ENCODE measurements around the gene TGFBR2. TPM values are rescaled to one million over a fixed set of nuclear protein-coding genes. Genes with fewer than 3 reads are reported as not detected.
A peak's percentile ranks its signal among the peaks of the same experiment; 100 is the strongest.

The TGFBR2 gene
- total RNA-seq, 3 donors from 2014 or later, result 104 to 114 (median 111) TPM

GRCh38 chr3:30658328-30659052, 52.1 kb downstream of the TGFBR2 start:
- no peak for DNase-seq
- Mint-ChIP-seq H3K4me3 (peak overlapping the region; percentile 72), H3K9me3 (no peaks in the 10 kb centered on the region), H3K4me1 (ENCODE audit: low read depth) (peaks cover 97% of the 10 kb centered on the region), H3K27me3 (ENCODE audit: low read depth) (no peaks in the 10 kb centered on the region), H3K36me3 (ENCODE audit: insufficient read depth) (peaks cover 74% of the 10 kb centered on the region)
- peak; percentile 67 to 71 for ATAC-seq

DNA sequence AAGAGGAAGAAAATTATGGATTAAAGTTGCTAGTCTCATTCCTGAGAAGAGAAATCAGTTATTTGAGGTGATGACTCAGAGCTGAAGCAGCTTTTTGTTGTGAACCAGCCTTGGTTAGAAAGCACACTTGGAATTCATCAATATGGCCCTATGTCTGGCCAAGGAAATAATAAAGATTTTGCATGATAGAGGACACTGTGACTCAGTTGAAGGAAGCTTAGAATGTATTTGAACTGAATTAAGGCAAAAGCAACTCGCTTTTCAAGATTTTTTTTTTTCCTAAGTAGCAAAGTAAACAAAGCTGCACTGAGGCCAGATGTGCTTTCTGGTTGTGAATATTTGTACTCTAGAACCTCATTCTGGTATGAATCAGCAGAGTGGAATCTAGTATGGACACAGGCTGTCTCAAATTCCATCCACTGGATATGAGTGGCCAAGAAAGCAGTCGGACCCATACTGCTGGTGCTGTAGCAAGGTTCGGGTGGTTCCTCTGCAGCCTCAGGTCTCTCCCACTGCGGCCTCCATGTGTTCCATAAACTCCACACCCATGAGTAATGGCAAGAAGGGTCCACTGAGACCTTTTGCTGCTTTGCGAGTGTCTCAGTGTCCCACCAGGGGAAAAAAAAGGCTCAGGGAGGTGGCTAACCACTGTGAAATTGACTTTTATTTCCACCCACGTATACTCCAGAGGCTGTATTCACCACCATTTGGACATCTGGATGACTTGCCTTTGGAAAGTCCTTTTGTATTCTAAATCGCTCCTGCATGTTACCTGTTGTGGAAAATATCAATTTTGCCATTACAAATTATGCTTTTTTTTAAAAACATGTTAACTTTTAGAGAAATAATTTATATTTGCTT, 53.1 kb downstream of the TGFBR2 start:
- Mint-ChIP-seq H3K4me3 (peak overlapping the region; percentile 72), H3K4me1 (ENCODE audit: low read depth) (peaks cover 96% of the 10 kb centered on the region), H3K9me3 (no peaks in the 10 kb centered on the region), H3K36me3 (ENCODE audit: insufficient read depth) (peaks cover 69% of the 10 kb centered on the region), H3K27me3 (ENCODE audit: low read depth) (no peaks in the 10 kb centered on the region)
- ATAC-seq (no peak), DNase-seq (no peak)

DNA sequence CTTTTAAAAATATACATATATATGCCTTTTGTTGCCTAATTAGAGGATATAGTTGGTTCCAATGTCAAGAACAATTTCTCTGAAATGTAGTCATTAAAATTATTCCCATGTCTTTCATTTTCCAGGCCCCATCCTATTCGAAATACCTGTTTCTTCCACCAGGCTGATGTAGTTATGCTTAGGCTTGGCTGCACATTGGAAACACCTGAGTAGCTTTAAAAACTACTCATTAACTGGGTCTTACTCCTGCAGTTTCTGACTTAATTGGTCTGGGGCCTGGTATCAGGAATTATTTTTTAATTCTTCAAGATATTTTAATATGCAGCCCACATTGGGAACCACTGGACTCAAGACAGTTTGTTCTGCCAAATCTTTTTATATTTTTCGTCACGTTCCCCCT, 53.7 kb downstream of the TGFBR2 start:
- Mint-ChIP-seq H3K36me3 (ENCODE audit: insufficient read depth) (peaks cover 63% of the 10 kb centered on the region), H3K9me3 (no peaks in the 10 kb centered on the region), H3K27me3 (ENCODE audit: low read depth) (no peaks in the 10 kb centered on the region), H3K4me3 (no peak overlapping the region), H3K4me1 (ENCODE audit: low read depth) (peaks cover 96% of the 10 kb centered on the region)
- no peak for DNase-seq
- ATAC-seq, result no peak

- peaks cover 96% of the 10 kb centered on the region for H3K4me1 Mint-ChIP-seq (ENCODE audit: low read depth)
- no peak for ATAC-seq
- H3K36me3 Mint-ChIP-seq (ENCODE audit: insufficient read depth), result peaks cover 62% of the 10 kb centered on the region
- DNase-seq, result no peak
- peak overlapping the region; percentile 58 for H3K4me3 Mint-ChIP-seq
- no peaks in the 10 kb centered on the region for H3K27me3 Mint-ChIP-seq (ENCODE audit: low read depth)
- no peaks in the 10 kb centered on the region for H3K9me3 Mint-ChIP-seq
Observed at GRCh38 chr3:30660656-30661055, 54.3 kb downstream of the TGFBR2 start.

DNA sequence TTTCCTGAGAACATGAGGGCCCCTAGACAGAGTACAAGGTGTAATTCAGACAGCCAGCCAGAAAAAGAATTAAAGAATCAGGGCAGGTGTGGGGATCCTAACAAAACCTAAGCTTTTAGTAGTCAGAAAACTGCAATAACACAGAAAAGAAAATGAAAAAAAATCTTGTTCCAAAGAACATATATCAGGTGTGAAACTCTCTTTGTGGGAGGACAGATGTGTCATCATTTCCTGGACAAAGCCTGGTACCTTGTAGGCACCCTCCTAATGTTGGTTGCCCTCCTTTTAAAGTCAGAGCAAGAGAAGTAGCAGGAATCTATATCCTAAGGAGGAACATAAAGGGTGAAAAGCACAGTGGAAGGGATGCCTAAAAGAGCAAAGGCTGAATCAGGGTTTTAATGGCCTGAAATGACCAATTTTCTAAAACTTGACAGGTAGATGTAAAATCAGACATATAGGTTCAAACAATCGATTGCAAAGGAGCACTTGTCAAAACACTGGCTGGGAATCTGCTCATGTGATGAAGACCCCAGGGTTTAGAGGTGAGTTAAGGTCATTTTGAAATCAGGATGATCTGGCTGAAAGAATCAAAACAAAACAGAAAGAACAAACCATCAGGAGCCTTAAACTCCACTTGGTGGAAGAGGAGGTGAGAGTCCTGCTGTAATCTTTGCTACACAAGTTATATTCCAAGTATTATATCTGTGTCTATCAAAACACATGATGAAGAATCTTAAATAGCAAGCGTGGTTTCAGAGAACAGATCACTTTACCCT, 54.9 kb downstream of the TGFBR2 start:
- Mint-ChIP-seq H3K9me3 (no peaks in the 10 kb centered on the region), H3K27me3 (ENCODE audit: low read depth) (no peaks in the 10 kb centered on the region), H3K4me1 (ENCODE audit: low read depth) (peaks cover 94% of the 10 kb centered on the region), H3K36me3 (ENCODE audit: insufficient read depth) (peaks cover 57% of the 10 kb centered on the region), H3K4me3 (peak overlapping the region; percentile 58)
- DNase-seq (no peak), ATAC-seq (peak; percentile 24 to 29)

- Mint-ChIP-seq H3K4me1 (ENCODE audit: low read depth) (peaks cover 93% of the 10 kb centered on the region), H3K4me3 (no peak overlapping the region), H3K9me3 (no peaks in the 10 kb centered on the region), H3K27me3 (ENCODE audit: low read depth) (no peaks in the 10 kb centered on the region), H3K36me3 (ENCODE audit: insufficient read depth) (peaks cover 43% of the 10 kb centered on the region)
- DNase-seq (no peak), ATAC-seq (no peak)
Observed at GRCh38 chr3:30662836-30663235, 56.4 kb downstream of the TGFBR2 start.

- peaks cover 93% of the 10 kb centered on the region for H3K4me1 Mint-ChIP-seq (ENCODE audit: low read depth)
- H3K27me3 Mint-ChIP-seq (ENCODE audit: low read depth), result no peaks in the 10 kb centered on the region
- H3K36me3 Mint-ChIP-seq (ENCODE audit: insufficient read depth), result peaks cover 52% of the 10 kb centered on the region
- no peaks in the 10 kb centered on the region for H3K9me3 Mint-ChIP-seq
- ATAC-seq, result no peak
- no peak for DNase-seq
- peak overlapping the region; percentile 20 for H3K4me3 Mint-ChIP-seq
Observed at GRCh38 chr3:30663533-30664241, 57.3 kb downstream of the TGFBR2 start.

DNA sequence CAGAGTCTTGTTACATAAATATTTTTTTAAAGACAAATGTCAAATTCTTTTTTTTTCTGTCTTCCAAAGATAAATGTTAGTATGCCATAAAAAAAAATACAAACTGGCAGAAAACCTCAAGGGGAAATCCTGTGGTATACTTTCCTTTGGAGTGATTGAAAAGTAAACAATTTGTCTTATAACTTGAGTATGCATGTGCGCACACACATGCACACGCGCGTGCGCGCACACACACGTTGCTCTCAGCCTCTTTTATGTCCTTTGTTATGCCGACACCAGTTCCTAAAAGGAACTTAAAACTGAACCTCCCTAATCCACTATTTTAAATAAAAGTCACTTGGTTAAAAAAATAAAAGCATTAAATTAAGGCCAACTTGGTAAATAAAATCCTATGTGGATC, 58.1 kb downstream of the TGFBR2 start:
- ATAC-seq, result no peak
- peaks cover 53% of the 10 kb centered on the region for H3K36me3 Mint-ChIP-seq (ENCODE audit: insufficient read depth)
- H3K4me3 Mint-ChIP-seq, result peak overlapping the region; percentile 20
- no peak for DNase-seq
- H3K4me1 Mint-ChIP-seq (ENCODE audit: low read depth), result peaks cover 91% of the 10 kb centered on the region
- no peaks in the 10 kb centered on the region for H3K9me3 Mint-ChIP-seq
- H3K27me3 Mint-ChIP-seq (ENCODE audit: low read depth), result no peaks in the 10 kb centered on the region

DNA sequence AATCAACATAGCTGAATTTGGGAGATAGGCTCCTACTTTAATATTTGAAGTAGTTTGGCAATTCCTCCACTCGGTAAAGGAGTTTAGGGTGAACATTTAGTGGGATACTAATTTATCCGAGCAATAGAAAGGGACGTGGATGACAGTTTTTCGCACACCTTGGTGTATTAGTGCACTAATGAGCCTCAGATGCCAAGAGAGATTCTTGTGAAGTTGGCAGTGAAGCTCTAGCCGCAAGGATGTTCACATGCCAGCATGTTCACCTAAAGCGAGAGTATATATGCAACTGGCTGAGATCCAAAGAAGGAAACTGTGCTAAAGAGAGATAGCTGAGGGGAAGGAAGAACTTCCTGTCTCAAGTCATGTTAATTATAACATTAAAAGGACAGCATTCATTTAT, 58.5 kb downstream of the TGFBR2 start:
- H3K27me3 Mint-ChIP-seq (ENCODE audit: low read depth), result no peaks in the 10 kb centered on the region
- peak overlapping the region; percentile 8 for H3K4me3 Mint-ChIP-seq
- H3K9me3 Mint-ChIP-seq, result peaks cover under 1% of the 10 kb centered on the region
- H3K4me1 Mint-ChIP-seq (ENCODE audit: low read depth), result peaks cover 93% of the 10 kb centered on the region
- H3K36me3 Mint-ChIP-seq (ENCODE audit: insufficient read depth), result peaks cover 57% of the 10 kb centered on the region
- DNase-seq (no peak), ATAC-seq (peak in 1 of 2 donors; percentile 21)

GRCh38 chr3:30665539-30665938, 59.1 kb downstream of the TGFBR2 start:
- Mint-ChIP-seq H3K36me3 (ENCODE audit: insufficient read depth) (peaks cover 60% of the 10 kb centered on the region), H3K9me3 (peaks cover 4% of the 10 kb centered on the region), H3K4me1 (ENCODE audit: low read depth) (peaks cover 94% of the 10 kb centered on the region), H3K4me3 (no peak overlapping the region), H3K27me3 (ENCODE audit: low read depth) (no peaks in the 10 kb centered on the region)
- DNase-seq (no peak), ATAC-seq (no peak)

DNA sequence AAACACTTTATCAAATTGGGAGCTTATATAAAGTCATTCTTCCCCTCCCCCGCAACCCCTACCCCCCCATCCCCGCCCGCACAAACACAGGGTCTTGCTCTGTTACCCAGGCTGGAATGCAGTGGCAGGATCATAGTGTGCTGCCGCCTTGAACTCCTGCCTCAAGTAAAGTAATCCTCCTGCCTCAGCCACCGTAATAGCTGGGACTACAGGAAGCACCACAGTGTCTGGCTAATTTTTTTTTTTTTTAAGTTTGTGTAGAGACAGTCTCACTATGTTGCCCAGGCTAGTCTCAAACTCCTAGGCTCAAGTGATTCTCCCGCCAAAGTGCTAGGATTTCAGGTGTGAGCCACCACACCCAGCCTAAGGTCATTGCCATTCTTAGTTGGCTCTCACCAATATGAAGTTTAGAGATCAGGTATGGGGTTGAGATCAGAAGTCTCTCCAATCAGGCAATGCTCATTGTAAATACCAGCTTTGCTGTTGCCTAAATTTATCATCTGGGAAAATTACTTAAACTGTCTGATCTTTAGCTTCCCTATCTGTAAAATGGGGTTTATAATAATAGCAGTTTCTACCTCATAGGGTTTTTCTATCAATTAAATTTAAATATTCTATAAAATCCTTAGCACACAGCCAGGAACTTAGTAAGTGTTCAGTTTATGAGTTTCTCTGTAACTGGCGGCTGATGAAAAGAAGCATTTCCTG, 60.3 kb downstream of the TGFBR2 start:
- DNase-seq, result no peak
- no peak for ATAC-seq
- H3K27me3 Mint-ChIP-seq (ENCODE audit: low read depth), result no peaks in the 10 kb centered on the region
- peaks cover 94% of the 10 kb centered on the region for H3K4me1 Mint-ChIP-seq (ENCODE audit: low read depth)
- peak overlapping the region; percentile 11 for H3K4me3 Mint-ChIP-seq
- H3K9me3 Mint-ChIP-seq, result peaks cover 4% of the 10 kb centered on the region
- peaks cover 59% of the 10 kb centered on the region for H3K36me3 Mint-ChIP-seq (ENCODE audit: insufficient read depth)

- ATAC-seq (peak; percentile 9 to 14), DNase-seq (no peak)
- peaks cover 93% of the 10 kb centered on the region for H3K4me1 Mint-ChIP-seq (ENCODE audit: low read depth)
- no peaks in the 10 kb centered on the region for H3K27me3 Mint-ChIP-seq (ENCODE audit: low read depth)
- H3K36me3 Mint-ChIP-seq (ENCODE audit: insufficient read depth), result peaks cover 58% of the 10 kb centered on the region
- no peak overlapping the region for H3K4me3 Mint-ChIP-seq
- peaks cover 4% of the 10 kb centered on the region for H3K9me3 Mint-ChIP-seq
Observed at GRCh38 chr3:30667280-30667651, 60.9 kb downstream of the TGFBR2 start.

GRCh38 chr3:30668051-30668609, 61.7 kb downstream of the TGFBR2 start:
- Mint-ChIP-seq H3K4me1 (ENCODE audit: low read depth) (peaks cover 93% of the 10 kb centered on the region), H3K27me3 (ENCODE audit: low read depth) (no peaks in the 10 kb centered on the region), H3K4me3 (no peak overlapping the region), H3K9me3 (peaks cover 4% of the 10 kb centered on the region), H3K36me3 (ENCODE audit: insufficient read depth) (peaks cover 62% of the 10 kb centered on the region)
- no peak for ATAC-seq
- no peak for DNase-seq

All from activated T-cell treated with anti-CD3 and anti-CD28 coated beads, Interleukin-2, amount 50 U/mL, for 4 hours (primary cell).